RKO (cell line): Measurements from ENCODE around the gene ZNFX1.

Experiments used
- DNase-seq: peaks from one replicate; pipeline ENCODE4 v3.0.0-alpha.2; 2016; ENCODE audit warnings: low spot score

Gene ZNFX1

GRCh38 chr20:49248301-49248700 is 29.6 kb downstream of the ZNFX1 start:
- DNase-seq = no peak

DNA sequence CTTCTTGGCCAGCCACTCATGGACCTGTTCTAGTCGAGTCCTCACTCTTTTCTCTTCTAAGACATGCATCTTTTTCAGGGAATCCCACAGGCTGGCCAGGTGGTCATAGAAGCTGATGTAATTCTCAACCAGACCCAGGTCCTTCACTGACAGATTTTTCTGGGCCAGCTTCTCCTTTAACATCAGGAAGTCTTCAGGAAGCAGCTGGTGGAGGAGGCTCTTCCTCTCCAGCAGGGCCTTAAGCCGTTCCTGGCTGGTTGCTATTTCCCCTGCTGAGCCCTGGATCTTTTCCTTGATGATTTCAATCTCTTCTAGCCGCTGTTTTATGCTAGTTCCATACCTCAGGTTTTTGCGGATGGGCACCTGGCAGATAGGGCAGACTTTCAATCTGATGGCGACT is 30.1 kb downstream of the ZNFX1 start:
- DNase-seq = no peak

DNA sequence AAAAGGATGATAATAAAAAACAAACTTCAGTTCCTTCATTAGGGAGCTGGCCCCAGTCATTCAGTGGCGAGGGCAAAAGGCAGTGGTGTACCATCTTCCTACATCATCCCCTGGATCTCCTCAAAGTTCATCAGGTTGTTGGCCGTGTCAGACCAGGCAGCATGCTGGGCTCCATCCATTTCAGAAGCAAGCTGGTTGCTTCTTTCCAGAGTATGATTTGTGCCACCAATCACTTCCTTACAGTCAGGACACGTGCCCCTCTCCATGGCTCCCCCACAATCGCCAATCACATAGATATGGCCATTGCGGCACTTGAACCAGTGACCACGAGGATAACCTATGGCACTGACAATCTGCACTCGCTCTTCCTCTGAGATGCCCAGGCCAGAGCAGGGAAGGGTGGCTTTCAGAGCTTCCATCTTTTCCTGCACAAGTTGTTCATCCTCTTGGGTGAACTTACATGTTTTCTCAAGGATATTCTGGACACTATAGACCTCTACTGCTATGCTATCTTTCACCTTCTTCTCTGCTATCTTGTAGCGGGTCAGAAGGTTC is 30.6 kb downstream of the ZNFX1 start:
- no peak for DNase-seq

GRCh38 chr20:49245921-49246740 is 31.7 kb downstream of the ZNFX1 start:
- peak; percentile 86 for DNase-seq

DNA sequence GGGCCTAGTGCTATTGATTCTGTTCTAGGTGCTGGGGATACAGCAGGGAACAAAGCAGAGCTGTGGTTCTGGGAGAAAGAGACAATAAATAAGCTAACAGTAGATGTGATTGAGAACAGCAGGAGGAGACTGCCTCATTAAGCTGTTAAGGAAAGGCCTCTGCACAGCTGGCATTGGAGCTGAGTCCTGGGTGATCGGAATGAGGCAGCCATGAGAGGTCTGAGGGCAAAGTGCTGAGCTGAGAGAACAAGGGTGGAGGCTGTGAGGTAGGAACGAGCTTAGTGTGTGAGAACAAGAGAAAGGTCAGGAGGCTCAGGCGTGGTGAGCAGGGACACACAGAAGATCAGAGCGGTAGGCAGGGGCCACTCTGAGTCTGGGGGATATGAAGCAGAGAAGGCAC is 40.3 kb downstream of the ZNFX1 start:
- DNase-seq = no peak

- DNase-seq = no peak
Observed at GRCh38 chr20:49236301-49236700, 41.6 kb downstream of the ZNFX1 start.

DNA sequence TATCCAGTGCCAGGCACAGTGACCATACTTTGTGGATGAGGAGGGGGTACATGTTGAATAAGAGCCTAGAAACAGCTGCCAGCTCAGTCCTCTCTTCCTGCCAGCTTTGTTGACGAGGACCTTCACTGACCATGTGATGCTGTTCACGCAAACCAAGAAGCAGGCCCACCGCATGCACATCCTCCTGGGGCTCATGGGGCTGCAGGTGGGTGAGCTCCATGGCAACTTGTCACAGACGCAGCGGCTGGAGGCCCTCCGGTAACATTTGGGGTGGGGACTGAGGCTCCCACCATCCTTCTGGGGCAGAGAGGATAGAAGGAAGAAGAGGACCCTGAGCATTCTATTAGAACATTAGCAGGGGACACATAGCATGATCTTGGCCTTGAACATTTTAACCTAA is 43.0 kb downstream of the ZNFX1 start:
- DNase-seq = no peak

DNA sequence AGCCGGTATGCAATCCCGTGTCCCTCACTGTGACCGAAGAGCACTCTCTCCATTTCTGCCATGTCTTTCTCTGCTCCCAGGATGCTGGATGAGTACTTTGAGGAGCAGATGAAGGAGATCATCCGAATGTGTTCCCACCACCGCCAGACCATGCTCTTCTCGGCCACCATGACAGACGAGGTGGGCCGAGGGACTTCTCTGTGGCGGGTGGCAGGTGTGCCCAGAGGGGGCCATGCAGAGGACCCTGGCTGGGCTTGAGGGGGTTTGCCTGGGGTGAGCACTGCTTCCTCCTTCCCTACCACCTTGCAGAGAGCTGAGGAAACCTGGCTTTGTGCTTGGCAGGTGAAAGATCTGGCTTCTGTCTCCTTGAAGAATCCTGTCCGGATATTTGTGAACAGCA is 44.6 kb downstream of the ZNFX1 start:
- DNase-seq = no peak

DNA sequence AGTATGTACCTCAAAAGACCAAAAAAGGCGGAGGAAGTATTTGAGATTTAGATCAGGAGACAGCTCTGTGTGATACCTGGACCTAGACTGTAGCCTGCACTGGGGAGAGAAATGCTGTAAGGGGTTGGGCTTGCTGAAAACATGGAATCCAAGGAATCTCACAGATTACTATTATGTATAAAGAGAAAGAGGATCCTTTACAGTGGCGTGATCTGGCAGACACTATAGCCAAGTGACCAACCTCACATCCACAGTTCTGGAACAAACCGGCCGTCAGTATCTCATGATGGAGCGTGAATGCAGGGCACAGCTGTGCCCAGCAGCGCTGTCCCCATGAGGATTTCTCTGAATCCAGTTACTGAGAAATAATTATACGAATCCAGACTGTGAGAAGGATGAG is 46.4 kb downstream of the ZNFX1 start:
- no peak for DNase-seq

- no peak for DNase-seq
Observed at GRCh38 chr20:49230561-49231133, 47.2 kb downstream of the ZNFX1 start.

GRCh38 chr20:49230021-49230420 is 47.8 kb downstream of the ZNFX1 start:
- DNase-seq = no peak

- DNase-seq = no peak
Observed at GRCh38 chr20:49229381-49229780, 48.5 kb downstream of the ZNFX1 start.

DNA sequence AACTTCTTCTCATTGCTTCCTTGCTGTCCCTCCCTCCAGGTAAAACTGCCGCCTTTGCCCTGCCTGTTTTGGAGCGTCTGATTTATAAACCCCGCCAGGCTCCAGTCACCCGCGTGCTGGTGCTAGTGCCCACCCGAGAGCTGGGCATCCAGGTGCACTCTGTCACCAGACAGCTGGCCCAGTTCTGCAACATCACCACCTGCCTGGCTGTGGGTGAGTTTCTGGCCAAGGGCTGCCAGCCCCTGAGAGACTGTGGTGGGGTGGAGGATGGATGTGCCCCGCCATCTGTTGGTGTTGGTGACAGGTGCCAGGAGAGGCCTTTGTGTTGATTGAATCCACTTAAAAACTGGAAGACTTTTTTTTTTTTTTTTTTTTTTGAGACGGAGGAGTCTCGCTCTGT is 49.2 kb downstream of the ZNFX1 start:
- DNase-seq = no peak

DNA sequence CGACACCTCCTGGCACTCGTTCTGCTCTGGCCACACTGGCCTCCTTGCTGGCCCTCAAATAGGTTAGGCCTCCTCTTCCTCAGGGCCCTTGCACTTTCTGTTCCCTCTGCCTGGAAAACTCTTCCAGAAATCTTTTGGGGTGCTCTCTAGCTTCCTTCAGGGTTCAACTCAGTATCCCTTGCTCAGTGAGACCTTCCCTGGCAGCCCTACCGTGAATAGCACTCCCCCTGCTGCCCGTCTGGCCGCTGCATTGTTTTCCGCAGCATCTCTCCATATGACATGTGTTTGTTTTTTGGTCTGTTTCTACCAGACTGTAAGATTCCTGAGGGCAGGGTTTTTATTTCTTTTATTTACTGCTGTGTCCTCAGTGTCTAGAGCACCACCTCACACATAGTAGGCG is 52.0 kb downstream of the ZNFX1 start:
- no peak for DNase-seq

DNA sequence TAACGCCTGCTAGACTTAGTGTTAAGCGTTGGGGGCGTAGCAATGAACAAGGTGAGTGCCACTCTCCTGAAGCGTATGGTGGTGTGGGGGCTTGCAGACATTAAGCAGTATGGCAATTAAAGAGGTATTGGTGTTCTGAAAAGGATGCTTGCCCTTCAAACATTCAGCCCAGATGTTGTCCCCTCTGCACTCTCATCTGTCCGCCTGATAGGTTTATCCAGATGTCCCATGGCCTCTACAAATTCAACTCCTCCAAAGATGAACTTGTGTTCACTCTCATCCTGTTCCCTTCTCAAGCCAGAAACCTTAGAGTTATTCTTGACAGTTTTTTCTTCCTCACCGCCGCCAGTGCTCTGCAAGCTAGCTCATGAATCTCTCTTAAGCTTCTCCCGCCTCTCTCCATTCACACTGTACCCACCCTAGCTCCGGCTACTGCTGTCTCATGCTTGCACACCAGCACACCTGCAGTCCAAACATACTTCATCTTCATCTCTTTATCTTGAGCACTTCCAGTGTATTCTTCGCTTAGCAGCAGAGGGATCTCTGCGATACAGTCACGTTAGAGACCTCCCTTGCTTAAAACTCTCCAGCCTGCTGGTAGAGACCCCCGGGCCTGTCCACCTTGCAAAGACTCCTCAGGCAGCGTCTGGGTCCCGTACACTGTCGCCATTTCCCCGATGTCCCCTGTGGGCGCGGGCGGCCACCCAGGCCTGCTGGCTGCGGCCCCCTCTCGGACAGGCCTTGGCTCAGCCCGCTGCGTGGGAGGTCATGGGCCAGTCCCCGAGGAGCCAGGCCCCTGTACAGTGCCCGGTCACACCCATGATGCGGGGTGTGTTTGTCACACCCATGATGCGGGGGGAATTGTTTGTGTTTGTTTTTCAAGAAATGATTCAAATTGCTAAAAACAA is 57.7 kb downstream of the ZNFX1 start:
- DNase-seq = peak; percentile 63

DNA sequence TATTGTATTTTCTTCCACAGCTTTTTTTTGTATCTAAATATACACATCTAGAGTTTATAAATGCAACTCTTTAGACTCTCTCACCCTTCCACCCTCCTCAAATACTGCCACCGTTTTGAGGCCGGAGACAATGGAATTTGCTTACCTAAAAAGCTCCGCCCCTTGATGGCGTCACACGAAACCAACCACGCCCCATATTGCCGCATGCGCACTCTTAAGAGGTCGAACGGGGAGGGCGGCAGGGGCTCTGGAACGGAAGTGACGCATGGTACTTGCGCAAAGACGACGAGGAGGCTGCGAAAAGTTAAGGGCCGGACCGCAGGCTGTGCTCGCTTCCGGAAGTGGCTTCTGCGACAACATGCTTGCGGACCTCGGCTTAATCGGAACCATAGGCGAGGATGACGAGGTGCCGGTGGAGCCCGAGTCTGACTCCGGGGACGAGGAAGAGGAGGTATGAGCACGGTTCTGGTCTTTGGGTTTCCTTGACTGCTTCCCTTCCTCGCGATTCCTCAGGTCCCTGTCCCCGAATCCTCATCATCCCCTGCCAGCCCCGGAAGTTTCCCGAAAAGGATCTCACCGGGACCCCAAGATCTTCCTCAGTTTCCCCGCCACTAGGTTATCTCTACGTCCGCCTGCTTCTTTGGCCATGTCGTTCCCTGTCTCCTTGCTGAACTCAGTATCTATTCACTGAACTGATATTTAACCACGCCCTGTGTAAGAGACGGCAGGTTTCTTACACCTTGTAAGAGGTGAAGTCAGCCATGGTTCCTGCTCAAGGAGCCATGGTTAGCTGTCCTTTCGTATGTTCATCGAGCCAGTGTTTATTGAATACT is 58.5 kb downstream of the ZNFX1 start, which contains the start of gene DDX27:
DDX27 (plus strand) TSS at position 326 of the 833 bp plus-strand sequence; CDS start at position 359, 33 bp downstream.
- DNase-seq = peak; percentile 99

DNA sequence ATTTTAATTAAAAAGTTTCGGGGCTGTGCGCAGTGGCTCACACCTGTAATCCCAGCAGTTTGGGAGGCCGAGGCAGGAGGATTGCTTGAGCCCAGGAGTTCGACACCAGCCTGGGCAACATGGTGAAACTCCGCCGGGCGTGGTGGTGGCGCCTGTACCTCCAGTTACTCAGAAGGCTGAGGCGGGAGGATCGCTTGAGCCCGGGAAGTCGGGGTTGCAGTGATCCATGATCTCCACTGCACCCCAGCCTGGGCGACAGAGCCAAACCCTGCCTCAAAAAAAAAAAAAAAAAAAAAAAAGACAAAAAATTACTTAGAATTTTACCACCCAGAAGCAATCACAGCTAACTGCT is 59.1 kb downstream of the ZNFX1 start:
- peak; percentile 83 for DNase-seq

DNA sequence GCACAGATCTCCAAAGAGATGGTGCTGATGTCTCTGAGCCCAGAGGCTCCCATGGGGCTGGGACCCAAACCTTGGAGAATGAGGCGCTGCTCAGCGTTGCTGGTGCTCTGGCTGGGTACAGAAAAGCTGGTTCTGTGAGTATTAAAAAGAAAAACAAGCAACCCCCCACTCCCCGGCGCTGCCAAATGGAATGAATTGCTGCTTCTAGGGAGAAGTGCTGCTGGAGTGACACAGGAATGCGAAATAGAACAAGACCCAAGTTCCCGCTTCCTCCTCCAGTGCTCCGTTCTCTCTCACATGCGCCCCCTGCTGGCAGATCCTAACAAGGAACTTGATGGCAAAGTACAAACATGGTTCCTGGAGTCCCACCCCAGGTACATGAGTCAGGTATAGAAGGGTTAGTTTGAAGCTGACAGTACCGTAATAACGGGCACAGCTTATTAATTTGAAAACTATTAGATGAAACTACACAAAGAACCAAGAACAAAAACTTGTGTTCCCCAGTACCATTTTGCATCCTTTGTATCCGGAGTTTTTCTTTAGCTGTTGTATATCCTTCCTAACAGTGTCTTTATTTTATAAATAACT is 60.8 kb downstream of the ZNFX1 start:
- DNase-seq = peak; percentile 92

DNA sequence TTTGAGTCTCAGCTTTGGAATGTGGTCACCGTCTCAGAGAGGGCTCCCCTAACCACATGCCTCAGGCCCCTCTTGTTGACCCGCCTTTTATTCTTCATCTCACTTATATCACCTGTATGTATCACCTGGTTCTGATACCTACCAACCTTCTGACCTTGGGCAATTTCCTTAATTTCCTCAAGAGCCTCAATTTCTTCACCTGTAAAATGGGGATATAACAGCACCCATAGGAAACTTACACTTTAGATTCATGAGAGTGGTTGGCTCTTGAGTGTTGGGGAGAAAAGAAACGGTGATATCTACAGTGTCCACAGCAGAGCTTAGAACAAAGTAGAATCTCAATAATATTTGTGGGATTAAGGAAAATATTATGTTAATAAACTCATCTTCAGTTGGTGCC is 62.6 kb downstream of the ZNFX1 start:
- DNase-seq = no peak

- DNase-seq = peak; percentile 75
Observed at GRCh38 chr20:49214571-49214970, 63.3 kb downstream of the ZNFX1 start.

- no peak for DNase-seq
Observed at GRCh38 chr20:49210757-49211110, 67.1 kb downstream of the ZNFX1 start.
